Type B pancreatic cell (in vitro differentiated cells): ENCODE measurements around the gene HELT. TPM values are rescaled to one million over a fixed set of nuclear protein-coding genes. Genes with fewer than 3 reads are reported as not detected.

Experiments used
- DNase-seq: peaks from one replicate; pipeline ENCODE4 v3.0.0; 2021; ENCODE audit warnings: mixed read lengths; ENCODE audit not compliant: unreplicated experiment; ENCODE audit errors: extremely low spot score
- H3K27ac Mint-ChIP-seq: 2 replicates; pipeline ENCODE4 v1.8.0; 2021; ENCODE audit warnings: mild to moderate bottlenecking, mixed read lengths
- H3K27me3 Mint-ChIP-seq: 2 replicates; pipeline ENCODE4 v1.8.0; 2021; ENCODE audit warnings: mixed read lengths
- H3K36me3 Mint-ChIP-seq: 2 replicates; pipeline ENCODE4 v1.8.0; 2021; ENCODE audit warnings: mixed read lengths
- H3K4me1 Mint-ChIP-seq: one replicate; pipeline ENCODE4 v1.8.0; 2021; ENCODE audit warnings: mixed read lengths; ENCODE audit not compliant: unreplicated experiment
- H3K4me3 Mint-ChIP-seq: 2 replicates; pipeline ENCODE4 v1.8.0; 2021; ENCODE audit warnings: mild to moderate bottlenecking, mixed read lengths
- H3K9me3 Mint-ChIP-seq: 2 replicates; pipeline ENCODE4 v1.8.0; 2021; ENCODE audit warnings: mixed read lengths
- total RNA-seq: library from RNA; stranded (reverse); gene quantifications from 2 replicates; pipeline ENCODE4 v1.2.1, GENCODE V29; 2021; ENCODE audit warnings: low replicate concordance
- TF ChIP-seq, protein P1 (sequence below): fragments of 200-600 bp; sonication (generic); conservative IDR thresholded peaks from 2 replicates; pipeline ENCODE4 v1.5.0; 2021; ENCODE audit warnings: antibody characterized with exemption, mild to moderate bottlenecking

Gene HELT
- total RNA-seq, 1 donor from 2014 or later: 0.36 TPM

DNA sequence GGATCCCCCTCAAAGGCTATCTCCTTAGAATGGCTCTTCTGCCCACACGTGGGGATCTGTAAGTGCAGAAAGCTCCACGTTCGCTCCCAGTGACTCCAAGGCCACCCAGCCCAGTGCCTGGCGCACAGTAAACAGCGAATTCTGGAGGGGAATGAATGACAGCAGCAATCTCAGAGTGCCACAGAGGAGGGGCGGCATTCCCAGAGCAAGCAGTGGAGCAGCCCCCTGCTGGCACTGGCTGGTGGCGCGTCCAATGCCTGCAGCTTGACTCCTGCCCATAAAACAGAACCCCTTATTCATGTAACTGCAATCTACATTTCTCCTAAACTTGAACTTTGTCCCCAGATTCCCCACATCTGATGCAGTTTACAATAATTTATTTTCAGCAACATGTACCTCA lies 6.9 kb upstream of the HELT start:
- Mint-ChIP-seq H3K36me3 (no peaks in the 10 kb centered on the region), H3K4me3 (no peak overlapping the region), H3K27me3 (peaks cover 99% of the 10 kb centered on the region), H3K27ac (no peak overlapping the region), H3K9me3 (no peaks in the 10 kb centered on the region), H3K4me1 (peaks cover 3% of the 10 kb centered on the region)
- DNase-seq: no peak
- TF ChIP-seq, protein P1, sequence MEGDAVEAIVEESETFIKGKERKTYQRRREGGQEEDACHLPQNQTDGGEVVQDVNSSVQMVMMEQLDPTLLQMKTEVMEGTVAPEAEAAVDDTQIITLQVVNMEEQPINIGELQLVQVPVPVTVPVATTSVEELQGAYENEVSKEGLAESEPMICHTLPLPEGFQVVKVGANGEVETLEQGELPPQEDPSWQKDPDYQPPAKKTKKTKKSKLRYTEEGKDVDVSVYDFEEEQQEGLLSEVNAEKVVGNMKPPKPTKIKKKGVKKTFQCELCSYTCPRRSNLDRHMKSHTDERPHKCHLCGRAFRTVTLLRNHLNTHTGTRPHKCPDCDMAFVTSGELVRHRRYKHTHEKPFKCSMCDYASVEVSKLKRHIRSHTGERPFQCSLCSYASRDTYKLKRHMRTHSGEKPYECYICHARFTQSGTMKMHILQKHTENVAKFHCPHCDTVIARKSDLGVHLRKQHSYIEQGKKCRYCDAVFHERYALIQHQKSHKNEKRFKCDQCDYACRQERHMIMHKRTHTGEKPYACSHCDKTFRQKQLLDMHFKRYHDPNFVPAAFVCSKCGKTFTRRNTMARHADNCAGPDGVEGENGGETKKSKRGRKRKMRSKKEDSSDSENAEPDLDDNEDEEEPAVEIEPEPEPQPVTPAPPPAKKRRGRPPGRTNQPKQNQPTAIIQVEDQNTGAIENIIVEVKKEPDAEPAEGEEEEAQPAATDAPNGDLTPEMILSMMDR: peak; percentile 78

DNA sequence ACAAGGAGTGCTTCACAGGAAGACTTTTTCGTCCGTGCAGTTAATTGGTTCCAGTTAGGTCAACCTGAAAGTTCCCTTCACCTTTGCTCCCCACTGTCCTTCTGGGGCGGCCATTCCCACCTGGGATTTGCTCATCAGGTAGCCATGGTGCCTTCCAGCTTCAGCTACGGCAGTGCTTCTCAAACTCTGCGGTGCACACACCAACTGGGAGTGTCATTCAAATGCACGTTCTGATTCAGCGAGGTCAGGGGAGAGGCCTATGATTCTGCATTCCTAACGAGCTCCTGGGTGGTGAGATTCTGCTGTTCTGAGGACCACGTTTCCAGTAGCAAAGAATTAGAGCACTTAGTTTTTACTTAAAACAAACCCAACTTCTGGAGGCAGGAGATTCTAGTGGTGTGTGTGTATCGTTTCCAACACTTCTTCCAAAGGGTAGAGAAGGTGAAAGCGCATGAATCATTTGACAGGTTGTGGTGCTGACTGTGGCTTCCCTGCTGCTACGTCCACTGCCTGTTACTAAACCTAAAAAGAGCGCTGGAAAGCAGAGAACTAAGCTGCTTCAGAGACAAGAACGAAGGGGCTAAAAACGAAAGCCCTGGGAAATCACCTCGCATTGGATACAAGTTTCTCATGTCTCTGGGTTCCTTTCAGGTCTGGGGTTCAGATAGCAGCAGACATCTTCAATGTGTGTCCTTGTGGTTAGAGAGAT lies 4.7 kb upstream of the HELT start:
- DNase-seq: no peak
- no peaks in the 10 kb centered on the region for H3K9me3 Mint-ChIP-seq
- TF ChIP-seq, protein P1: no peak
- H3K4me1 Mint-ChIP-seq: peaks cover 10% of the 10 kb centered on the region
- no peaks in the 10 kb centered on the region for H3K36me3 Mint-ChIP-seq
- no peak overlapping the region for H3K4me3 Mint-ChIP-seq
- H3K27me3 Mint-ChIP-seq: peaks cover 99% of the 10 kb centered on the region
- no peak overlapping the region for H3K27ac Mint-ChIP-seq

DNA sequence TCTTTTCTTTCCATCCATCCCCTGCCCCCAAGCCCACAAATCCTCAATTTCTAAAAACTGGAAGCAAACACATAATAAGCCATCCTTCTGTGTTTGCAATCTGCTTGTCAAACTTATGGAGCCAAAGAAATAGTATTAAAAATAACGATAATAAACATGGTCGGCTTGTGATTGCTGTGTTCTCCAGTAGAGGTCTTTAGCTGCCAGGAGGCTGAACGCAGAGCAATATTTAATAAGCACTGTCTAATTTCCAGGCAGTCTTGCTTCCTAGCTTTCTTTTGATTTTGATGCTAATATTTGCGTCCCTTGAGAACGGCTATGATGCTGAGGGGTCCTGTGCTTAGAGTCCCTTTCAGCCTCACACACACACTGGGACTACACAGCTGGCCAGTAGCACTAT lies 3.2 kb upstream of the HELT start:
- H3K27me3 Mint-ChIP-seq: peaks cover 99% of the 10 kb centered on the region
- H3K4me3 Mint-ChIP-seq: no peak overlapping the region
- H3K36me3 Mint-ChIP-seq: no peaks in the 10 kb centered on the region
- peaks cover 12% of the 10 kb centered on the region for H3K4me1 Mint-ChIP-seq
- no peak overlapping the region for H3K27ac Mint-ChIP-seq
- DNase-seq: no peak
- TF ChIP-seq, protein P1: no peak
- H3K9me3 Mint-ChIP-seq: no peaks in the 10 kb centered on the region

DNA sequence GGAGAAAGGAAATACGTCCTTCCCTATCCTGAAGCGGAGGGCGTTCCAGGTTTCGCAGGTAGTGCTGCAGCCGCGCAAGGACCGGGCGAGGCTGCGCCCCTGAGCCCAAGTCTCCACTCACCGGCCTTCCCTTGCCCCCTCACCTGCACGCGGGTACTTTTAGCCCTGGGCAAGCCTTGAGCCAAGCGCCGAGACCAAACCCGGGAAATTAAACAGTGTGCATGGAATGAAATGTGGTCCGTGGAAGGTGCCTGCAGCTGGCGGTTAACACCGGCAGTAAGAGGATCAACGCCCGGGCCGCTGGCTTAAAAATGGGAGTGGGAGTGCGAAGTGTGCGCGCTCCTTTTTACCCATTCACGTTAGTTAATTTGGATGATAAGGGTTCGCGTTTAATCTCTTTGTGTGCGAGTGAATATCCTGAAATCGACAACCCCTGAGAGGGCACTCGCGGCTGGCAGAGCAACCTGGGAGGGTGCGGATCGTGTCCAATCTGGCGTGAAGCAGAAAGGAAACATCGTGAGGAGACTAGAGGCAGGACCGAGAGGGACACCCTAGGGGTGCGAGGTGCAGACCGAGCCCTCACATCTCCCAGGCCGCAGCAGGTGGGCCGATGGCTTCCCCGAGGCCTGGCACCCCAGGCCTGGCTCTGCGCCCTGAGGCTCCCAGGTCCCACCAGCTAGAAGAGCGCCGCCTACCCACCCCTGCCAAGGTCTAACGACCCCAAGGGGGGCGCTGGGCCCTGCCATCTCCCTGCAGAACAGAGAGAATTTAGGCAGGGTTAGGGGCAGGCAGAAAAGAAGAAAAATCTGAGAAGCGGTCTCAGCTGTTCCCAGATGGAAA lies 2.0 kb upstream of the HELT start:
- peak; percentile 62 for DNase-seq
- peak overlapping the region; percentile 34 for H3K4me3 Mint-ChIP-seq
- no peaks in the 10 kb centered on the region for H3K36me3 Mint-ChIP-seq
- peaks cover 12% of the 10 kb centered on the region for H3K4me1 Mint-ChIP-seq
- H3K9me3 Mint-ChIP-seq: no peaks in the 10 kb centered on the region
- no peak overlapping the region for H3K27ac Mint-ChIP-seq
- H3K27me3 Mint-ChIP-seq: peaks cover 99% of the 10 kb centered on the region
- TF ChIP-seq, protein P1: no peak

DNA sequence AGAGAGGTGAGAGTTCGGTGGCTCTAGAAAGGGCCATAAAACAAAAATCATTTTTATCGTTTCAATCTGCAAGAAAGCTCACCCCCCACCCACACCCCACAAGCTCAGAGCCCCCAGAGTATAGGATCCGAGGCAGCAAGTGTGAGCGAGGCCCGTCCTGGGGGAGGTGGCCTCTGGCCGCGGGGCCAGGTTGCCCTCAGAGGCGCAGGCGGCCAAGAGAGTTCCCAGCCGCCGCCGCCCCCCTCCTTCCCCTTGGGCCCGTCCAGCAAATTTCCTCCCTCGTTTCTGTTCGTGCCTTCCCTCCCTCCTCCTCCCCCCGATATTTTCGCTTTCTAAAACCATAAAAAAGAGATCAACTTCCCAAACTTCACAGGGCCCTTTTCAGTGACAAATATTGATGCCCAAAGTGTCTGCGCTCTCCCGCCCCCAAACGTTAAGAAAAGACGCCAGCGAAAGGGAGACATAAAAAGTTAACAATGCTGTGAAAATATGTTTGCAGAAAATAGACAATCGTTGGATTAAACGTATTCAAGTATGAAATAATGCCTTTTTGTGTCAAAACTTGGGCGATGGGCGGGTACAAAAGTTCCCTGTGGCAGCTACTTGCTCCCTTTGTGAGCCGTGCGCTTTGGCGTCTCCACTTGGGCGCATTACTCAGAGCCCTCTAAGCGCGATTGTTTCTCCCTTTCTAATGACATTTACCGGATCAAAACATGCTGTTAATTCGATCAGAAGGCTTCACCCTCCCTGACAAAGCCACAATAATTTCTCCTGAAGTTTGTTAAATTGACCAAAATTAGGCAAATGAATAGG lies 1.1 kb upstream of the HELT start:
- H3K27me3 Mint-ChIP-seq: peaks cover 99% of the 10 kb centered on the region
- DNase-seq: no peak
- no peak overlapping the region for H3K27ac Mint-ChIP-seq
- H3K4me1 Mint-ChIP-seq: peaks cover 19% of the 10 kb centered on the region
- peak overlapping the region; percentile 44 for H3K4me3 Mint-ChIP-seq
- TF ChIP-seq, protein P1: no peak
- H3K36me3 Mint-ChIP-seq: no peaks in the 10 kb centered on the region
- H3K9me3 Mint-ChIP-seq: no peaks in the 10 kb centered on the region
